OCI-LY7 (cell line): ENCODE data around the gene KRTAP10-9.

Experiments used
- CTCF ChIP-seq: fragments of 200-600 bp; sonication (generic); conservative IDR thresholded peaks from 2 replicates; pipeline ENCODE4 v1.5.1; 2014; ENCODE audit warnings: mild to moderate bottlenecking, antibody characterized with exemption, low read length, moderate library complexity, mixed read lengths
- EZH2phosphoT487 ChIP-seq: fragments of 200-600 bp; sonication (generic); IDR thresholded peaks from 2 replicates; pipeline ENCODE4 v1.6.1; 2018; ENCODE audit warnings: low read depth, borderline replicate concordance, mild to moderate bottlenecking, mixed run types, antibody characterized with exemption, low read length, moderate library complexity, mixed read lengths

GRCh38 chr21:44614961-44615391, 11.9 kb upstream of the KRTAP10-9 start:
- no peak for TF ChIP-seq CTCF
- no peak for TF ChIP-seq EZH2phosphoT487
